CD4-positive, alpha-beta memory T cell (primary cell): ENCODE measurements around the gene GFI1. TPM values are rescaled to one million over a fixed set of nuclear protein-coding genes. Genes with fewer than 3 reads are reported as not detected.
"Not testable (repeated sequence)": the region's sequence is repeated elsewhere in the genome, so short reads cannot be mapped to it uniquely, and the experiment has no call there.

ENCODE experiments used
- CTCF ChIA-PET: fragments of 350-600 bp; sonication (Branson Sonifier 250); formaldehyde crosslinking; loops from one replicate; lab custom pipeline; 2021; ENCODE audit warnings: inconsistent platforms; ENCODE audit not compliant: partially characterized antibody; lab: Charles Lee
- POLR2A ChIA-PET: fragments of 350-600 bp; sonication (Branson Sonifier 250); formaldehyde crosslinking; loops from one replicate; lab custom pipeline; 2021; ENCODE audit not compliant: partially characterized antibody; lab: Charles Lee
- DNase-seq, 5 donors: peaks; one replicate each; pipeline versions ENCODE4 v3.0.0 to v3.0.0-alpha.2; 2020 to 2022; ENCODE audit warnings: mixed read lengths in 1 of 5
- H3K27ac ChIP-seq: one replicate; pipeline ENCODE4 v1.7.0; 2013; ENCODE audit warnings: low read depth, low read length
- H3K27me3 ChIP-seq: 2 replicates; pipeline ENCODE4 v1.7.0; 2013; ENCODE audit warnings: mild to moderate bottlenecking, low read length, moderate library complexity; ENCODE audit not compliant: insufficient read depth
- H3K36me3 ChIP-seq: 2 replicates; pipeline ENCODE4 v1.7.0; 2013; ENCODE audit warnings: mild to moderate bottlenecking, low read length, moderate library complexity; ENCODE audit not compliant: insufficient read depth
- H3K4me1 ChIP-seq: 2 replicates; pipeline ENCODE4 v1.7.0; 2013; ENCODE audit warnings: mild to moderate bottlenecking, low read length, moderate library complexity; ENCODE audit not compliant: insufficient read depth
- H3K4me3 ChIP-seq, 2 donors: one replicate each; pipeline ENCODE4 v1.7.0; 2013; ENCODE audit warnings: low read length in 2 of 2, mild to moderate bottlenecking in 1 of 2
- H3K9me3 ChIP-seq, 2 donors: one replicate each; pipeline ENCODE4 v1.7.0; 2013; ENCODE audit warnings: low read length in 2 of 2, control low read depth in 1 of 2; ENCODE audit not compliant: control insufficient read depth in 1 of 2
- H3K27ac Mint-ChIP-seq, 7 donors: one replicate each; pipeline ENCODE4 v1.8.0; 2020 to 2021; ENCODE audit warnings: mixed read lengths in 7 of 7, mild to moderate bottlenecking in 6 of 7, inconsistent platforms in 3 of 7, moderate library complexity in 3 of 7
- H3K27me3 Mint-ChIP-seq, 2 donors: one replicate each; pipeline ENCODE4 v1.8.0; 2020 to 2021; ENCODE audit warnings: mixed read lengths in 2 of 2
- H3K36me3 Mint-ChIP-seq, 2 donors: one replicate each; pipeline ENCODE4 v1.8.0; 2020 to 2021; ENCODE audit warnings: mixed read lengths in 2 of 2, inconsistent platforms in 1 of 2, mild to moderate bottlenecking in 1 of 2
- H3K4me1 Mint-ChIP-seq, 4 donors: one replicate each; pipeline ENCODE4 v1.8.0; 2020 to 2021; ENCODE audit warnings: mixed read lengths in 4 of 4, mild to moderate bottlenecking in 1 of 4
- H3K4me3 Mint-ChIP-seq, 8 donors: one replicate each; pipeline ENCODE4 v1.8.0; 2020 to 2021; ENCODE audit warnings: mixed read lengths in 8 of 8, mild to moderate bottlenecking in 7 of 8, moderate library complexity in 6 of 8, inconsistent platforms in 3 of 8
- H3K9me3 Mint-ChIP-seq, 8 donors: one replicate each; pipeline ENCODE4 v1.8.0; 2020 to 2021; ENCODE audit warnings: mixed read lengths in 8 of 8, mild to moderate bottlenecking in 5 of 8, inconsistent platforms in 3 of 8, moderate library complexity in 1 of 8
- intact Hi-C: fragments of 100-400 bp; cut with micrococcal nuclease; formaldehyde crosslinking; loops from one replicate; pipeline ENCODE4 v1.15.1; 2023
- polyA plus RNA-seq, 2 donors: library from polyadenylated mRNA; unstranded; fragments of 300-500 nt; fragmentation: Illumina TruSeq; gene quantifications; one replicate each; pipeline ENCODE4 v1.2.3, GENCODE V29; 2021
- total RNA-seq, 2 experiments: library from RNA; stranded (reverse); gene quantifications; one replicate each; pipeline ENCODE4 v1.2.3, GENCODE V29; 2021

The GFI1 gene
- total RNA-seq (10 to 100 TPM; 30.6 to 33.2 TPM), polyA plus RNA-seq (10 to 100 TPM in 1 of 2 donors, 1 to 10 TPM in 1; 7.8 to 12.1 TPM)

DNA sequence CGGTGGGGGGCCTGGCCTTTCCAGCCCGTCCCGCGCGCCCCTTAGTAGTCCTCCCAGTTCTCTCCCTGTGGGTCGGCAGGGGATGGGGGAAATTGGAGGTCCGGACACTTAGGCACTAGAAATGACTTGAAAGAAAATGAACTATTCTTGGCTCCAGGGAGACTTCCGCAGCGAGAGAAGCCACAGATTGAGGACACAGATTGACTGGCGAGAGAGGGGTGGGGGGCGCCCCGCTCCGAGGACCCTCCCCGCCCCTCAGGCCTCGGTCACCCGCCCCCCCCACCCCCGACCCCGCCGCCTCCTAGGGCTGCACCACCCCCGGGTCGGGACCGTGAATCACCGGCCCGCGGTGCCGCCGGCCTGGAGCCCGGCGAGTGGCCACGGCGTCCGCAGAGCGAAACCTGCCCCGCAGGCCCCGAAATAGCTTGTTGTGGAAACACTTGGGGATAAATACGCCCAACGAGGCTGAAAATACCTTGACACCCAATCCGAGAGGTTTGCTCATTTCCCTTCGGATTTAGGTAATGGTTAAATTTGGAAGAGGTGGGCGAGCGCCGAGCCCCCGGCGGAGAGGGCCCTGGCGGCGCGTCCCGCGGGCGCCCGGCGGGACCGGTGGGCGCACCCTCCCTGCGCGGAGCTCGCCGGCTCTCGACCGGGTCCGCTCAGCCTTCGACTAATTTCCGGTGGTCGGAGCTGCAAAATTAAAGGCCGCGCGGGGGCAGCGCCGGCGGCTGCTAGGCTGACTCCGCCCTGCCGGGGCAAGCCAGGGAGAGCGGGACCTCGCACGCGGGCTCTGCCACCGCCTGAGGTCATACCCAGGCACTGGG is at the start of gene GFI1:
GFI1 (minus strand) TSS at position 675 of the 827 bp plus-strand sequence. CDS start 3,438 bp downstream, outside the sequence.
- Histone ChIP-seq H3K36me3 (no peaks in the 10 kb centered on the region), H3K4me1 (peaks cover 31% of the 10 kb centered on the region), H3K27me3 (no peaks in the 10 kb centered on the region), H3K4me3 (peak within 1 kb of the TSS; percentile 65 to 92), H3K27ac (peak within 1 kb of the TSS; percentile 52), H3K9me3 (no peaks in the 10 kb centered on the region)
- intact Hi-C loops: loop anchor here (1.0 to 10.0 kb wide), 8 partner anchors 9 to 682 kb away; partner anchors contain the start of genes DIPK1A, GLMN, RPAP2 and RPL5
- CTCF ChIA-PET: interaction anchor here (0.7 to 6.9 kb wide), 21 partner anchors 9 to 183 kb away, joined by 3 to 135 read pairs (median 6); no protein-coding TSS in a partner anchor
- Mint-ChIP-seq H3K9me3 (no peaks in the 10 kb centered on the region), H3K4me1 (peaks cover 17 to 72% (median 30%) of the 10 kb centered on the region in 4 donors), H3K36me3 (peaks cover 0 to 31% of the 10 kb centered on the region in 2 donors), H3K4me3 (peak within 1 kb of the TSS; percentile 89 to 96 (median 92)), H3K27ac (peak within 1 kb of the TSS; percentile 85 to 91 (median 90)), H3K27me3 (no peaks in the 10 kb centered on the region)
- DNase-seq: peak; percentile 36 to 73 (median 44)
- POLR2A ChIA-PET: interaction anchor here (1.0 to 6.8 kb wide), 27 partner anchors 7 to 682 kb away, joined by 3 to 154 read pairs (median 7); no protein-coding TSS in a partner anchor

DNA sequence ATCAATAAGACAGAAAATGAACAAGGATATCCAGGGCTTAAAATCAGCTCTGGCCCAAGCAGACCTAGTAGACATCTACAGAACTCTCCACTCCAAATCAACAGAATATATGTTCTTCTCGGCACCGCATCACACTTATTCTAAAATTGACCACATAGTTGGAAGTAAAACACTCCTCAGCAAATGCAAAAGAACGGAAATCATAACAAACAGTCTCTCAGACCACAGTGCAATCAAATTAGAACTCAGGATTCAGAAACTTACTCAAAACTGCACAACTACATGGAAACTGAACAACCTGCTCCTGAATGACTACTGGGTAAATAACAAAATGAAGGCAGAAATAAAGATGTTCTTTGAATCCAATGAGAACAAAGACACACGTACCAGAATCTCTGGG is 45.6 kb upstream of the GFI1 start:
- Mint-ChIP-seq H3K4me3 (peak overlapping the region in 6 of 8 donors; percentile 9 to 46 (median 32)), H3K4me1 (peaks cover 31 to 68% (median 49%) of the 10 kb centered on the region in 4 donors)

GRCh38 chr1:92531939-92532338 is 45.2 kb upstream of the GFI1 start:
- H3K27me3 Mint-ChIP-seq, H3K36me3 Mint-ChIP-seq, H3K9me3 Mint-ChIP-seq, intact Hi-C loops, H3K36me3 ChIP-seq, H3K27me3 ChIP-seq, H3K4me3 ChIP-seq, H3K9me3 ChIP-seq, CTCF ChIA-PET, DNase-seq, H3K27ac ChIP-seq: not testable (repeated sequence)
- H3K4me3 Mint-ChIP-seq: peak overlapping the region in 6 of 8 donors; percentile 9 to 46 (median 32)
- peaks cover 29 to 63% (median 47%) of the 10 kb centered on the region in 4 donors for H3K4me1 Mint-ChIP-seq
- H3K4me1 ChIP-seq: peaks cover 15% of the 10 kb centered on the region
- peak overlapping the region in 5 of 7 donors; percentile 36 to 61 (median 47) for H3K27ac Mint-ChIP-seq
- POLR2A ChIA-PET: interaction anchor here (1.1 to 2.6 kb wide), 3 partner anchors 10 to 55 kb away, joined by 3 to 9 read pairs (median 5); partner anchors contain the start of gene GFI1

More for the DNA sequence above, 45.6 kb upstream of the GFI1 start:
- H3K4me1 ChIP-seq: peaks cover 19% of the 10 kb centered on the region
- H3K27me3 Mint-ChIP-seq, H3K27ac ChIP-seq, H3K9me3 Mint-ChIP-seq, H3K9me3 ChIP-seq, H3K36me3 ChIP-seq, DNase-seq, H3K36me3 Mint-ChIP-seq, intact Hi-C loops, H3K27me3 ChIP-seq, H3K4me3 ChIP-seq: not testable (repeated sequence)
- H3K27ac Mint-ChIP-seq: peak overlapping the region in 6 of 7 donors; percentile 5 to 83 (median 42)
- POLR2A ChIA-PET: interaction anchor here (1.1 to 2.6 kb wide), 3 partner anchors 10 to 56 kb away, joined by 3 to 9 read pairs (median 5); partner anchors contain the start of gene GFI1
- CTCF ChIA-PET: interaction anchor here (1.1 kb wide), 1 partner anchor 47 kb away, joined by 4 read pairs; no protein-coding TSS in a partner anchor

GRCh38 chr1:92527670-92528069 is 40.9 kb upstream of the GFI1 start:
- Mint-ChIP-seq H3K36me3 (no peaks in the 10 kb centered on the region), H3K27me3 (no peaks in the 10 kb centered on the region), H3K9me3 (peaks cover 0 to 1% (median 0%) of the 10 kb centered on the region in 8 donors), H3K4me3 (no peak overlapping the region), H3K4me1 (peaks cover 8 to 23% (median 17%) of the 10 kb centered on the region in 4 donors), H3K27ac (no peak overlapping the region)
- H3K9me3 ChIP-seq: no peaks in the 10 kb centered on the region
- intact Hi-C loops: no loop called here
- ChIA-PET CTCF (no interaction called here), POLR2A (no interaction called here)
- H3K27me3 ChIP-seq: no peaks in the 10 kb centered on the region
- no peak overlapping the region for H3K4me3 ChIP-seq
- DNase-seq: no peak
- H3K36me3 ChIP-seq: no peaks in the 10 kb centered on the region
- no peaks in the 10 kb centered on the region for H3K4me1 ChIP-seq
- no peak overlapping the region for H3K27ac ChIP-seq

DNA sequence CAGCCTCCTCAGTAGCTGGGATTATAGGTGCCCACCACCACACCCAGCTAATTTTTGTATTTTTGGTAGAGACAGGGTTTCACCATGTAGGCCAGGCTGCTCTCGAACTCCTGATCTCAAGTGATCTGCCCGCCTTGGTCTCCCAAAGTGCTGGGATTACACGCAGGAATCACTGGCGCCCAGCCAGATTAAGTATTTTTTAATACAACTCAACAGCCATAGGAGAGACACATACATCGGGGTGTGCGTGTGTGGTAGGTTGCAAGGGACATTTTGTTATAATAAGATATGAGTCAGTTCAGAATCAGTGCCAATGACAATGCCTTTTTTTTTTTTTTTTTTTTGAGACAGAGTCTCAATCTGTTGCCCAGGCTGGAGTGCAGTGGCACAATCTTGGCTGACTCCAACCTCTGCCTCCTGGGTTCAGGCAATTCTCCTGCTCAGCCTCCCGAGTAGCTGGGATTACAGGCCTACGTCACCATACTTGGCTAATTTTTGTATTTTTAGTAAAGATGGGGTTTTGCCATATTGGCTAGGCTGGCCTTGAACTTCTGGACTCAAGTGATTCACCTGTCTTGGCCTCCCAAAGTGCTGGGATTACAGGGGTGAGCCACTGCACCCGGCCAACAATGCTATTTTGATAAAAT is 38.3 kb upstream of the GFI1 start:
- H3K27ac Mint-ChIP-seq, H3K36me3 Mint-ChIP-seq, H3K4me1 ChIP-seq, CTCF ChIA-PET, intact Hi-C loops, H3K4me3 ChIP-seq, H3K27me3 Mint-ChIP-seq, H3K9me3 ChIP-seq, H3K36me3 ChIP-seq, H3K27ac ChIP-seq, H3K4me3 Mint-ChIP-seq, H3K9me3 Mint-ChIP-seq, DNase-seq, H3K4me1 Mint-ChIP-seq, H3K27me3 ChIP-seq: not testable (repeated sequence)
- POLR2A ChIA-PET: interaction anchor here (1.9 kb wide), 1 partner anchor 39 kb away, joined by 7 read pairs; the partner anchor contains the start of gene GFI1

DNA sequence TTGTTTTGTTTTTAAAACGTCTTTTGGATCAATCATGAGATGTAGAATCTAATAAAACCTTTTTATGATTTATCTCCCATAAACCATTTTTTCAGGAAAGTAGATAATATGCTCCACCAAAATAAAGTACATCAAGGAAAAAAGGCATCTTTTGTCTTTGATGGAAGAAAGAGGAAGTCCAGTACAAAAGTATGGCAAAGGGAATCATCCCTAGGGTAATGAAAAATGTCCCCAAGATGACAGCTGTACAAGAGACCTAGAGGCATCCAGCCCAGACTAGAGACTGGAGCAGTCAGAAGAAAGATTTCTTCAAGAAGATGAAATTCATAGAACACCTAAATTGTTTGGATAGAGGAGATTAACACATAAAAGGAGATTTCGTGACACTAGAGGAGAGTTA is 32.3 kb upstream of the GFI1 start:
- H3K4me1 Mint-ChIP-seq: no peaks in the 10 kb centered on the region
- no peak overlapping the region for H3K27ac ChIP-seq
- intact Hi-C loops: no loop called here
- H3K27me3 Mint-ChIP-seq: no peaks in the 10 kb centered on the region
- no peak overlapping the region for H3K27ac Mint-ChIP-seq
- no peaks in the 10 kb centered on the region for H3K4me1 ChIP-seq
- no peaks in the 10 kb centered on the region for H3K36me3 Mint-ChIP-seq
- ChIA-PET CTCF (interaction anchor here (1.1 kb wide), 1 partner anchor 19 kb away, joined by 4 read pairs; no protein-coding TSS in a partner anchor), POLR2A (no interaction called here)
- no peaks in the 10 kb centered on the region for H3K27me3 ChIP-seq
- H3K9me3 Mint-ChIP-seq: no peaks in the 10 kb centered on the region
- no peaks in the 10 kb centered on the region for H3K36me3 ChIP-seq
- H3K4me3 Mint-ChIP-seq: no peak overlapping the region
- no peaks in the 10 kb centered on the region for H3K9me3 ChIP-seq
- no peak overlapping the region for H3K4me3 ChIP-seq
- DNase-seq: no peak

GRCh38 chr1:92516574-92516973 is 29.8 kb upstream of the GFI1 start:
- no peaks in the 10 kb centered on the region for H3K36me3 ChIP-seq
- ChIA-PET CTCF (no interaction called here), POLR2A (no interaction called here)
- no peak for DNase-seq
- no peaks in the 10 kb centered on the region for H3K9me3 ChIP-seq
- intact Hi-C loops: no loop called here
- H3K27ac ChIP-seq: no peak overlapping the region
- Mint-ChIP-seq H3K4me3 (no peak overlapping the region), H3K9me3 (no peaks in the 10 kb centered on the region), H3K36me3 (no peaks in the 10 kb centered on the region), H3K4me1 (no peaks in the 10 kb centered on the region), H3K27me3 (peaks cover 0 to 2% of the 10 kb centered on the region in 2 donors), H3K27ac (no peak overlapping the region)
- no peaks in the 10 kb centered on the region for H3K27me3 ChIP-seq
- H3K4me3 ChIP-seq: no peak overlapping the region
- H3K4me1 ChIP-seq: no peaks in the 10 kb centered on the region
